ENCODE data around the gene UNC5C.

DNA sequence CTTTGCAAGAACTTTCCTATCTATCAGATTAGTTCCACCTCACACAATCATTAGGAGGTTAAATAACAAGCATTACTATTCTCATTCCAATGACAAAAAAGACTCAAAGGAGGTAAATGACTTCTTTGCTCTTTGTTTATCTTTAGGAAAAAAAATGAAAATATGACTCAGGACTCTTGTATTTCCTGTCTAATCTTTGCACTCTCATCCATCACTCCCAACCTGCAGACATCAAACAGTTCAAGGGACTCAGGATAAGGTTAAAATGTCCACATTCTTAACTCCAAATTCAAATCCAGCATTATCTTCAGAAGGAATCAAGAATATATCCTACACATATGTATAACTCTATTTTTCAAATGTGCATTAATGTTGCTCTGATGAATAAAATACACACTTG lies 139.6 kb downstream of the UNC5C start:
- TF ChIP-seq, protein P1, sequence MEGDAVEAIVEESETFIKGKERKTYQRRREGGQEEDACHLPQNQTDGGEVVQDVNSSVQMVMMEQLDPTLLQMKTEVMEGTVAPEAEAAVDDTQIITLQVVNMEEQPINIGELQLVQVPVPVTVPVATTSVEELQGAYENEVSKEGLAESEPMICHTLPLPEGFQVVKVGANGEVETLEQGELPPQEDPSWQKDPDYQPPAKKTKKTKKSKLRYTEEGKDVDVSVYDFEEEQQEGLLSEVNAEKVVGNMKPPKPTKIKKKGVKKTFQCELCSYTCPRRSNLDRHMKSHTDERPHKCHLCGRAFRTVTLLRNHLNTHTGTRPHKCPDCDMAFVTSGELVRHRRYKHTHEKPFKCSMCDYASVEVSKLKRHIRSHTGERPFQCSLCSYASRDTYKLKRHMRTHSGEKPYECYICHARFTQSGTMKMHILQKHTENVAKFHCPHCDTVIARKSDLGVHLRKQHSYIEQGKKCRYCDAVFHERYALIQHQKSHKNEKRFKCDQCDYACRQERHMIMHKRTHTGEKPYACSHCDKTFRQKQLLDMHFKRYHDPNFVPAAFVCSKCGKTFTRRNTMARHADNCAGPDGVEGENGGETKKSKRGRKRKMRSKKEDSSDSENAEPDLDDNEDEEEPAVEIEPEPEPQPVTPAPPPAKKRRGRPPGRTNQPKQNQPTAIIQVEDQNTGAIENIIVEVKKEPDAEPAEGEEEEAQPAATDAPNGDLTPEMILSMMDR (IDR thresholded peaks at IDR 0.05) = no peak
- TF ChIP-seq POLR2A (IDR thresholded peaks at IDR 0.05) = no peak

Measured in vagina (tissue), 2 donors.